Activated CD4-positive, alpha-beta T cell treated with anti-CD3 and anti-CD28 coated beads for 24 hours (primary cell): ENCODE results near the gene SLC22A16.

ENCODE experiments used
- DNase-seq, 2 donors: peaks; one replicate each; pipeline ENCODE4 v3.0.0-alpha.2; 2020; ENCODE audit warnings: low read depth in 2 of 2

The SLC22A16 gene

GRCh38 chr6:110404607-110405006, 71.8 kb downstream of the SLC22A16 start:
- DNase-seq = no peak

GRCh38 chr6:110401585-110402176, 74.7 kb downstream of the SLC22A16 start:
- DNase-seq = no peak

GRCh38 chr6:110400208-110400607, 76.2 kb downstream of the SLC22A16 start:
- no peak for DNase-seq

- no peak for DNase-seq
Measured at GRCh38 chr6:110399219-110400071, 77.0 kb downstream of the SLC22A16 start.

- no peak for DNase-seq
Measured at GRCh38 chr6:110398778-110399177, 77.6 kb downstream of the SLC22A16 start.

- no peak for DNase-seq
Measured at GRCh38 chr6:110395221-110395620, 81.2 kb downstream of the SLC22A16 start.

GRCh38 chr6:110394409-110394808, 82.0 kb downstream of the SLC22A16 start:
- DNase-seq = no peak

- no peak for DNase-seq
Measured at GRCh38 chr6:110392727-110393126, 83.7 kb downstream of the SLC22A16 start.

- no peak for DNase-seq
Measured at GRCh38 chr6:110390404-110390803, 86.0 kb downstream of the SLC22A16 start.

- DNase-seq = no peak
Measured at GRCh38 chr6:110389689-110390382, 86.6 kb downstream of the SLC22A16 start.

GRCh38 chr6:110387986-110388385, 88.4 kb downstream of the SLC22A16 start:
- no peak for DNase-seq

- no peak for DNase-seq
Measured at GRCh38 chr6:110385458-110385863, 91.0 kb downstream of the SLC22A16 start.

GRCh38 chr6:110378552-110378951, 97.9 kb downstream of the SLC22A16 start:
- DNase-seq = no peak
